Naive thymus-derived CD8-positive, alpha-beta T cell (primary cell): ENCODE results near the gene SIX5. TPM values are rescaled to one million over a fixed set of nuclear protein-coding genes. Genes with fewer than 3 reads are reported as not detected.

Experiments used
- ATAC-seq, 2 donors: fragments of 150-1000 bp; cut with Tn5 transposase in 1 of 2; sonication (Bioruptor Pico), chemical (Tn5 transposase) in 1 of 2; 1 replicate in 1 of 2; 2 replicates in 1 of 2; pipeline ENCODE4 v1.10.0; 2021; ENCODE audit warnings: mild to moderate bottlenecking in 2 of 2, moderate library complexity in 2 of 2
- POLR2A ChIA-PET: fragments of 350-600 bp; sonication (Branson Sonifier 250); formaldehyde crosslinking; loops from one replicate; lab custom pipeline; 2021; ENCODE audit warnings: antibody characterized with exemption; lab: Charles Lee
- DNase-seq, 10 donors: peaks; one replicate each; pipeline versions ENCODE4 v3.0.0 to v3.0.0-alpha.2; 2020 to 2022
- H3K27ac Mint-ChIP-seq, 10 donors: one replicate each; pipeline ENCODE4 v1.8.0; 2020 to 2022; ENCODE audit warnings: mild to moderate bottlenecking in 10 of 10, mixed read lengths in 10 of 10, moderate library complexity in 4 of 10, inconsistent platforms in 1 of 10
- H3K27me3 Mint-ChIP-seq, 5 donors: one replicate each; pipeline ENCODE4 v1.8.0; 2021 to 2022; ENCODE audit warnings: mixed read lengths in 5 of 5
- H3K36me3 Mint-ChIP-seq, 3 donors: one replicate each; pipeline ENCODE4 v1.8.0; 2020 to 2022; ENCODE audit warnings: mixed read lengths in 3 of 3, mild to moderate bottlenecking in 2 of 3, inconsistent platforms in 1 of 3
- H3K4me1 Mint-ChIP-seq, 4 donors: one replicate each; pipeline ENCODE4 v1.8.0; 2021 to 2022; ENCODE audit warnings: mixed read lengths in 4 of 4
- H3K4me3 Mint-ChIP-seq, 10 donors: one replicate each; pipeline ENCODE4 v1.8.0; 2020 to 2022; ENCODE audit warnings: mild to moderate bottlenecking in 10 of 10, mixed read lengths in 10 of 10, moderate library complexity in 6 of 10, inconsistent platforms in 1 of 10
- H3K9me3 Mint-ChIP-seq, 9 donors: one replicate each; pipeline ENCODE4 v1.8.0; 2020 to 2022; ENCODE audit warnings: mixed read lengths in 9 of 9, mild to moderate bottlenecking in 3 of 9, inconsistent platforms in 1 of 9, moderate library complexity in 1 of 9
- polyA plus RNA-seq, 3 donors: library from polyadenylated mRNA; unstranded; fragments of 300-500 nt; fragmentation: Illumina TruSeq; gene quantifications; one replicate each; pipeline ENCODE4 v1.2.3, GENCODE V29; 2021
- total RNA-seq, 8 experiments: library from RNA in 2 of 8; stranded (reverse) in 2 of 8; gene quantifications; one replicate each; pipeline ENCODE4 v1.2.3 and lab custom pipeline; 2021 to 2026

SIX5 gene
- total RNA-seq: 1 to 10 TPM; 1.4 to 1.8 TPM
- under 1 TPM; 0.08 to 0.11 (median 0.09) TPM for polyA plus RNA-seq
- total RNA-seq (lab: John Stamatoyannopoulos, UW): 0.39 to 0.98 (median 0.77) reads per million in 6 experiments

DNA sequence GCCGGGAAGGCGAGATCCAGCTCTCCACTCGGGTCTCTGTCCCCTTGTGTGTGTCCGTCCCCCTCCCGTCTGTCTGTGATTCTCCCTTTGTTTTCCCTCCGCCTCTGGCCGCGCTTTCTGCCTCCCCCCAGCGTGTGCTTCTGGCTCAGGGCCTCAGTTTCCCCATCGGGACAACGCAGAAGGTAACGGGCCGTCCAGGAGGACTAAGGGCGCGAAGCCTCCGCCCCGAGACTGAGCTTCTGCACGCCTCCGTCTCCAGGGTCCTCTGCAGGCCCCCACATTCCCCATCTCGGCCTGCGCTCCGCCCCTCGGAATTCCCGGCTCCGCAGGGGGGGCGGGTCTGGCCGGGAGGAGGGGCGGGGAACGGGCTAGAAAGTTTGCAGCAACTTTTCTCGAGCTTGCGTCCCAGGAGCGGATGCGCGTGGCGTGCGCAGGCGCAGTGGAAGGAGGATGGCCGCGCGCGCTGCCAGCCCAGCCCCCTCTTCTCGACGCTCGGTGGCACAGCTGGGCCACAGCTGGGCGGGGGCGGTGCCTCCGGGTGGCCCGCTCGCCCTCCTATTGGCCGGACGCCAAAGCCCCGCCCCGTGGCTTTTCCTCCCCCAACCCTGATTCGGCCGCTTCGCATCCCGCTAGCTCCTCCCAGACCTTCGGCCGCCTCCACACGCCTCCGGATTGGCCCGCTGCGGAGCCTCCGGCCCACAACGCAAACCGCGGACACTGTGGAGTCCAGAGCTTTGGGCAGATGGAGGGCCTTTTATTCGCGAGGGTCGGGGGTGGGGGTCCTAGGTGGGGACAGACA, at the start of gene SIX5:
Gene SIX5, minus strand, starts transcription at position 269 of the 799 bp plus-strand sequence. CDS start 408 bp downstream, outside the sequence.
- DNase-seq (peak; percentile 83 to 94 (median 89)), ATAC-seq (peak; percentile 56)
- H3K4me3 Mint-ChIP-seq: peak within 1 kb of the TSS; percentile 83 to 91 (median 87)
- peak within 1 kb of the TSS in 9 of 10 donors; percentile 32 to 96 (median 90) for H3K27ac Mint-ChIP-seq
- peaks cover 7 to 33% (median 13%) of the 10 kb centered on the region in 4 donors for H3K4me1 Mint-ChIP-seq
- POLR2A ChIA-PET: interaction anchor here (0.6 to 4.8 kb wide), 28 partner anchors 10 to 938 kb away, joined by 3 to 77 read pairs (median 5); partner anchors contain the start of genes CCDC61, DMPK, DMWD and FBXO46
- H3K36me3 Mint-ChIP-seq: no peaks in the 10 kb centered on the region
- no peaks in the 10 kb centered on the region for H3K9me3 Mint-ChIP-seq
- peaks cover 0 to 22% (median 9%) of the 10 kb centered on the region in 5 donors for H3K27me3 Mint-ChIP-seq

DNA sequence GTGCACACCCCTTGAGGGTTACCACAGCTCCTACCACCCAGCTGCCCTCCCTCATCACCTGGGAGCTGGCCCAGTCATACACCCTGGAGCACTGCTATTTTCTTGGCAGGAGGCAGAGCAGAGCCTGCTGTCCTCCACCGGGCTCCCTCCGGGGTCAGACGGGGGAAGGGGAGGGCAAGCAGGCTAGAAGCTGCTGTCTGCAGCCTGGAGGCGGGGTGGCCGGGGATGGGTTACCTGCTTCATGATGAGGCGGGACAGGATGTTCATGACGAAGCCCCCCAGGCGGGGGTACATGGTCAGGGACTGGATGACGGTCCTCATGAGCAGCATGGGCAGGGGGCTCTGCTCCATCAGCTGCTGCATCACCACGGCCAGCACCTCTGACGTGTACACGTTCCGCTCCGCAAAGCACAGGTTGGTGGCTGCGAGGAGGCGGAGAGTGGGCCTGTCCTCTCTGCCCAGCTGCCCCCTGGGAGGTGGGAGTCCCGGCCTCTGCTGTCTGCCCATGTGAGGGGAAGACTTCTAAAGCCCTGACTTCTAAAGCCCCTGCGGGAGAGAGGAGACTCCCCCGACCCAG, 48.8 kb upstream of the SIX5 start:
- Mint-ChIP-seq H3K27me3 (peaks cover 0 to 16% (median 13%) of the 10 kb centered on the region in 5 donors), H3K4me1 (peaks cover 0 to 11% (median 6%) of the 10 kb centered on the region in 4 donors), H3K9me3 (no peaks in the 10 kb centered on the region), H3K36me3 (peaks cover 0 to 13% (median 0%) of the 10 kb centered on the region in 3 donors), H3K27ac (peak overlapping the region in 1 of 10 donors; percentile 83), H3K4me3 (no peak overlapping the region)
- ATAC-seq (peak in 1 of 2 donors; percentile 10), DNase-seq (peak in 1 of 10 donors; percentile 9)
- POLR2A ChIA-PET: interaction anchor here (0.6 to 2.6 kb wide), 7 partner anchors 24 to 85 kb away, joined by 3 to 16 read pairs (median 6); partner anchors contain the start of genes IRF2BP1, MYPOP and SIX5

DNA sequence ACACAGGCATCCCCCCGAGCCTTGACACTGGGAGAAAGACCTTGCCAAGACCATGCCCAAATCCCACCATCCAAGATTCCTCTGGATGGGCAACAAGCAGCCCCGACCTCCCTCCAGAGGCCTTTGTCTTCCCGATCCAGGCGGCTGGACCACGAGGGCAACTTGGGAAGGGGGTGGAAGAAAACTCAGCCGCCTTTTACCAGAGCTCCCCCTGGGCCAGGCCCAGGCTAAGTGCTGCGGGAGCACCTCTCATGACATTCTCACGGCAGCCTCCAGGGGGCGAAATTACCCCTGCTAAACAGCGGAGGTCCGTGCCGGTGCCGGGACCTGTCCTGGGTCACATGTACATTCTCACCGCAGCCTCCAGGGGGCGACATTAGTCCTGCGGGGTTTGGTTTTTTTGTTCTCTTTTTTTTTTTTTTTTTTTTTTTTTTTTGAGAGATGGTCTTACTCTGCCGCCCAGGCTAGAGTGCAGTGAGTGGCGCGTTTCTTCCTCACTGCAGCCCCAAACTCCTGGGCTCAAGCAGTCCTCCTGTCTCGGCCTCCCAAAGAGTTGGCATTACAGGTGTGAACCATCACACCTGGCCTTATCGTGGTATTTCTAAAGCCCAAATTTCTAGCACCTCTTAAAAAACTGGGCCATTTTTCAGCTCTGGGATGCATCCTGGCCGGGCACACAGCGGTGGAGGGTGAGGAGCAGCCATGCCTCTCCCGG, 48.1 kb upstream of the SIX5 start:
- peak overlapping the region in 6 of 10 donors; percentile 20 to 83 (median 55) for H3K27ac Mint-ChIP-seq
- H3K27me3 Mint-ChIP-seq: peaks cover 1 to 22% (median 16%) of the 10 kb centered on the region in 5 donors
- H3K36me3 Mint-ChIP-seq: peaks cover 0 to 11% (median 0%) of the 10 kb centered on the region in 3 donors
- POLR2A ChIA-PET: interaction anchor here (1.1 to 2.6 kb wide), 8 partner anchors 18 to 85 kb away, joined by 3 to 16 read pairs (median 6); partner anchors contain the start of genes DMWD, IRF2BP1, MYPOP and SIX5
- H3K4me3 Mint-ChIP-seq: peak overlapping the region in 9 of 10 donors; percentile 26 to 76 (median 42)
- ATAC-seq (peak; percentile 95 to 99), DNase-seq (peak; percentile 90 to 96 (median 94))
- H3K4me1 Mint-ChIP-seq: peaks cover 0 to 11% (median 6%) of the 10 kb centered on the region in 4 donors
- H3K9me3 Mint-ChIP-seq: no peaks in the 10 kb centered on the region

DNA sequence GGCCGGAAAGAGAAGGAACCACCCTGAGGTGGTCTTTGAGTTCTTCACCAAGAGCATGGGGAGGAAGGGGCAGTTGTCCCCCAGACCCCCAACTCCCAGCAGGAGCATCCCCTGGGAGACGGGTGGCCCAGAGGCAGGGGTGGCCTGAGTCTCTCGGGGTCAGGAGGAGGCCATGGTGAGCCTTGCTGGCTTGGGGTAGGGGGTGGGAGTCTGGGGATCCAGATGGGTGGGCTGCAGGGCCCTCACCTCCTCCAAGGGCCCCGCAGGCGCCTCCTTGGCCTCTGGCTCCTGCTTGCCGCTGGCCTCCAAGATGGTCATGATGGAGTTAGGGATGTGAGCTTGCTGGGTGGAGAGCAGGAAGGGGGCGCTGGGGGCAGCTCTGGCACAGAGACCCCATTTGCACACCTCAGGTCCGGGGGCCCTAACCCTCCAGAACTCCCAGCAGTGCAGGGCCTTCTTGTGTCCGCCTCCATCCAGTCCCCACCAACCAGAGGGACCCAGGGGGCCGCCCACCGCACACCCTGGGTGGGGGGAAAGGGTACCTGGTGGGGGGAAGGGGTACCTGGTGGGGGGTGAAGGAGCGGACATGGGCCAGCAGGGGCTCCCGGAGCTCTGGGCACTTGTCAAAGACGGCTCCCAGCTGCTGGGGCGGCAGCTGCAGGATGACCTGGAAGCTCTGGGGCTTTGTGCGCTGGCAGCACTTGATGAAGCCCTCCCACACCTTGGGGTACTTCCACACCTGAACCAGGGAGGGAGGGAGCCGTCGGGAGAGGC, 47.4 kb upstream of the SIX5 start:
- Mint-ChIP-seq H3K27me3 (peaks cover 1 to 26% (median 17%) of the 10 kb centered on the region in 5 donors), H3K4me1 (peaks cover 0 to 11% (median 6%) of the 10 kb centered on the region in 4 donors), H3K27ac (peak overlapping the region in 1 of 10 donors; percentile 83), H3K36me3 (peaks cover 0 to 11% (median 0%) of the 10 kb centered on the region in 3 donors), H3K9me3 (no peaks in the 10 kb centered on the region), H3K4me3 (peak overlapping the region in 3 of 10 donors; percentile 29 to 64 (median 61))
- POLR2A ChIA-PET: interaction anchor here (0.9 to 2.6 kb wide), 8 partner anchors 16 to 86 kb away, joined by 3 to 16 read pairs (median 6); partner anchors contain the start of genes DMWD, IRF2BP1, MYPOP and SIX5
- DNase-seq: no peak
- ATAC-seq: no peak

DNA sequence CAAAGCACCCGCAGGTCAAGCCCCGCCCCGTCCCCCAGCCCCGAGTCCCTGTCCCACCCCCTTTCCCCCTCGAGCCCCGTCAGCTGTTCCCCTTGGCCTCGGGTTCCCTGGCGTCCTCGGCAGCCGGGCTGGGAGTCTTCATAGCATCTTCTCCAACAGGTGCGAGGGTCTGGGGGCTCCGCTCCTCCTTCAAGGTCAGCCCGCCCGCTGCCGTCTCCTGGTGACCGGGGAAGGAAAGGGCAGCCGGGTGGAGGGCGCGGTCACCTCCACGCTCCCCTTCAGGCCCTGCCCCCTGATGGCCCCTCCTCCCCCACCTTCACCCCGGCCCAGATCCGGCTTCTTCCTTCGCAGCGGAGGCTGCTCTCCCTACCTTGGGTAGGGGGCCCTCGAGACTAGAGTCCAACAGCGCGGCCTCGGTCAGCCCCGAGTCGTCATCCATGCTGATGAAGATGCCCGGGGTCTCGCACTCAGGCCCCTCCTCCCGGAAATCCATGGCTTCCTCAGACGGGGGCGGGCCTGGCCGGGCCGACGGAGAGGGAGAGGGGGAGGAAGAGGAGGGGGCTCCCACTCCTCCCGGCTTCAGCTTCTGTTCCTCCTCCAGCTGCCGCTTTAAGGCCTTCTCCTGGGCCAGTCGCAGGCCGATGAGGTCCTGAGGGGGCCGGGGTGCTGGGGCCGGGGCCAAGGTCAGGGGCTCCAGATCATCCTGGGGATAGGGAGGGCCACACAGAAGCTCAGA, 46.6 kb upstream of the SIX5 start:
- no peaks in the 10 kb centered on the region for H3K9me3 Mint-ChIP-seq
- H3K27ac Mint-ChIP-seq: peak overlapping the region in 1 of 10 donors; percentile 65
- POLR2A ChIA-PET: interaction anchor here (0.7 to 2.6 kb wide), 6 partner anchors 7 to 118 kb away, joined by 3 to 16 read pairs (median 4); partner anchors contain the start of genes DMWD, IRF2BP1 and SIX5
- peak in 1 of 2 donors; percentile 24 for ATAC-seq
- peaks cover 0 to 8% (median 0%) of the 10 kb centered on the region in 3 donors for H3K36me3 Mint-ChIP-seq
- peak overlapping the region; percentile 4 to 72 (median 56) for H3K4me3 Mint-ChIP-seq
- DNase-seq: peak in 2 of 10 donors; percentile 16 to 19
- peaks cover 1 to 29% (median 18%) of the 10 kb centered on the region in 5 donors for H3K27me3 Mint-ChIP-seq
- peaks cover 0 to 11% (median 6%) of the 10 kb centered on the region in 4 donors for H3K4me1 Mint-ChIP-seq

DNA sequence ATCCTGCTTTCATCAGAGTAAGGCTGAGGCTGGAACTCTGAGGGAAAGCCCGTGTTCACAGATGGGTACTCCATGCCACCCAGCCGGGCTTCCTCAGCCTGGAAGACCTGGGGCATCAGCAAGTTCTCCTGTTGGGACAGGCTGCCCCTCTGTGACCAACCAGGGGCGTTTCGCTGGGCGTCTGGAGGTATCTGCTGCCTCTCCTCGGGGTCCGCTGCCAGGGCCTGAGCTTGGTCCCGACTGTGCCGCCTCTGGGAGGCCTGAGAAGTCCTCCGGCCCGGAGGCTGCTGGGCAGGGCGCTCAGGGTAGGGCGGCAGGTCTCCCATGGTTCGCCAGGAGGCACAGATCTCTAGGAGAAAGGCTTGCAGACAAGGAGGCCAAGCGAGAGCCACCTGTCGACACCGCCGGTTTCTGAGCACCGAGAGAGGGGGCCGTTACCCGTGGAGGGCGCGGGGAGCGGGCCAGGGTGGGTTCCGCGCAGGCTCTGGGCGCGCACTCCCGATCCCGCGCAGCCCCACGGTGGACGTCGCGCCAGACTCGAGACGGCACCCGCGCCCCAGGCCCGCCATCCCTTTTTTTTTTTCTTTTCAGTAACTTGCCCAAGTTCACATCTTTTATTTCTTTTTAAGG, 45.9 kb upstream of the SIX5 start, which contains the start of gene RSPH6A:
Gene RSPH6A, minus strand, starts transcription at position 458 of the 630 bp plus-strand sequence. Its CDS starts 132 bp downstream, at position 326.
- peaks cover 3 to 36% (median 21%) of the 10 kb centered on the region in 5 donors for H3K27me3 Mint-ChIP-seq
- peak in 1 of 2 donors; percentile 14 for ATAC-seq
- no peak for DNase-seq
- H3K9me3 Mint-ChIP-seq: no peaks in the 10 kb centered on the region
- H3K36me3 Mint-ChIP-seq: peaks cover 0 to 2% (median 1%) of the 10 kb centered on the region in 3 donors
- H3K4me3 Mint-ChIP-seq: peak within 1 kb of the TSS; percentile 24 to 72 (median 56)
- POLR2A ChIA-PET: interaction anchor here (0.7 to 1.4 kb wide), 3 partner anchors 8 to 117 kb away, joined by 3 to 4 read pairs (median 3); partner anchors contain the start of gene SIX5
- peaks cover 0 to 11% (median 6%) of the 10 kb centered on the region in 4 donors for H3K4me1 Mint-ChIP-seq
- H3K27ac Mint-ChIP-seq: peak within 1 kb of the TSS in 3 of 10 donors; percentile 18 to 65 (median 22)

DNA sequence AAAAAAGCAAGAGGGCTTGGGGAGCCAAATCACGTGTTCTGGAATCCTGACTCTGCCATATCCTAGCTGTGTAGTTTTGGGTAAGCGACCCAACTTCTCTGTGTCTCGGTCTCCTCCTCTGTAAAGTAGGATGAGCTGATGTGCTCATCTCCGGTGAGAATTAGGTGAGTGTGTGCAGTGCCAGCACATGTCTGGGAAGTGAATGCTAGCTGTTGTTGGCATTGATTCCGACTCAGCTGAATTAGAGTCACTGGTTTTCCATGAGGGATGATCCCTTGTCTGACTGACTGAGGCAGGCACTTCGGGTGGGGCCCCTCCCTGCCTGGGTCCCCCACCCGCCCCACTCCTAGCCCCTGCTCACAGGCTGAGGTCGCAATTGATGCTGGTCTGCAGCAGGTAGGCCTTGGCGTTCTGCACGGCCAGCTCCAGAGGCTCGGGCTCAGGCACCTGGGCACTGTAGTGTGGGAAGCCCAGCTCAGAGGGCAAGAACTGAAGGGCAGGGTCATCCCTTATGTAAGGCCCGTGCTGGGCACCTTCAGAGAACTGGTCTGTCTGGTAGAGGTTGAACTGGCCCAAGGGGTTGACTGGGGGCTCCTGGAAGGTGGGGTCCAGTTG, 45.2 kb upstream of the SIX5 start:
- POLR2A ChIA-PET: interaction anchor here (0.9 to 1.4 kb wide), 3 partner anchors 9 to 45 kb away, joined by 3 to 4 read pairs (median 3); partner anchors contain the start of gene SIX5
- Mint-ChIP-seq H3K9me3 (no peaks in the 10 kb centered on the region), H3K27ac (peak overlapping the region in 2 of 10 donors; percentile 18 to 22), H3K27me3 (peaks cover 5 to 43% (median 25%) of the 10 kb centered on the region in 5 donors), H3K4me1 (peaks cover 0 to 11% (median 8%) of the 10 kb centered on the region in 4 donors), H3K36me3 (peaks cover 0 to 1% (median 0%) of the 10 kb centered on the region in 3 donors), H3K4me3 (peak overlapping the region in 4 of 10 donors; percentile 4 to 43 (median 32))
- no peak for DNase-seq
- no peak for ATAC-seq

DNA sequence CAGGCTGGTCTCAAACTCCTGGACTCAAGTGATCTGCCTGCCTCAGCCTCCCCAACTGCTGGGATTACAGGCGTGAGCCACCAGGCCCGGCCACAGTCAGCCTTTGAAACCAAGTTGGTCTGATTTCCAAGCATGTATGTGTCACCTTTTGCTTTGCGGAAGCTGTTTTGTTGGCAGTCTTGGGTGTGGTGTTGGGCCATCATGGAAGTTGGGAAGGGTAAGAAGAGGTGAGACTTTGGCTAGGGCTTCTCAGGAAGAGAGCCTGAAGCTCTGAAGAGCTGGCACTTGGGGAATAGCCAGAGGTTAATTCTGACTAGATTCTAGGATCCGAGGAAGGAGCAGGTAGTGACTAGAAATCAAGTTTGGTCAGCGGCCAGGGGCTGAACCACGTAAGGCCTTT, 43.2 kb upstream of the SIX5 start:
- H3K4me3 Mint-ChIP-seq: no peak overlapping the region
- H3K27ac Mint-ChIP-seq: peak overlapping the region in 1 of 10 donors; percentile 58

DNA sequence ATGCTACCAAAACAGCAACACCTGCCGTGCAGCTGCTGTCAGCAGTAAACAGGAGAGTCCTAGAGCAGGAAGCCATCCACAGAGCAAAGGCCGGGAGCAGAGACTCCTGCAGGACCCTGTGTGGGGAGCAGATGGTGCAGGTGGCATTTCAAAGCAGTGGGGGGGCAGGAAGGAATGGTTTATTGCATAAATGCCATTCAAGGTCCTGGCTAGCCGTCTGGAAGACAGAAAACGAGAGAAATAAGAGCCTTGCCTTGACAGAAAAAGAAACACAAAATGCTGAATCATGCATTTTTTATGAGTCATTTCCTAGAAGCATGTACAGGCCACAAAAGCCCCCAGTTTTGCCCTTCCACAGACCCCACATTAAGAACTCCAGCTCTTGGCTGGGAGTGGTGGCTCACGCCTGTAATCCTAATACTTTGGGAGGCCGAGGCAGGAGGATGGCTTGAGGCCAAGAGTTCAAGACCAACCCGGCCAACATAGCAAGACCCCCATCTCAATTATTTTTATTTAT, 40.6 kb upstream of the SIX5 start:
- Mint-ChIP-seq H3K36me3 (peaks cover 0 to 1% (median 0%) of the 10 kb centered on the region in 3 donors), H3K4me1 (peaks cover 0 to 5% (median 0%) of the 10 kb centered on the region in 4 donors), H3K4me3 (no peak overlapping the region), H3K27ac (no peak overlapping the region), H3K27me3 (peaks cover 5 to 45% (median 29%) of the 10 kb centered on the region in 5 donors), H3K9me3 (peaks cover 0 to 2% (median 0%) of the 10 kb centered on the region in 9 donors)
- ATAC-seq (no peak), DNase-seq (no peak)
- POLR2A ChIA-PET: interaction anchor here (0.9 kb wide), 1 partner anchor 10 kb away, joined by 3 read pairs; no protein-coding TSS in a partner anchor

More for the DNA sequence above, 43.2 kb upstream of the SIX5 start:
- no peak for ATAC-seq
- POLR2A ChIA-PET: interaction anchor here (1.0 kb wide), 1 partner anchor 13 kb away, joined by 3 read pairs; no protein-coding TSS in a partner anchor
- DNase-seq: no peak
- H3K9me3 Mint-ChIP-seq: no peaks in the 10 kb centered on the region
- H3K4me1 Mint-ChIP-seq: peaks cover 0 to 11% (median 7%) of the 10 kb centered on the region in 4 donors
- peaks cover 5 to 45% (median 26%) of the 10 kb centered on the region in 5 donors for H3K27me3 Mint-ChIP-seq
- H3K36me3 Mint-ChIP-seq: peaks cover 0 to 1% (median 0%) of the 10 kb centered on the region in 3 donors
